ENCODE data around the gene LZTFL1. TPM values are rescaled to one million over a fixed set of nuclear protein-coding genes. Genes with fewer than 3 reads are reported as not detected.

Gene LZTFL1
- total and polyA plus RNA-seq, 8 donors, result 17.0 to 66.8 (median 50.8) TPM

GRCh38 chr3:45774581-45775521 is 67.1 kb downstream of the LZTFL1 start:
- ATAC-seq (no peak), DNase-seq (no peak)
- no peak for TF ChIP-seq CTCF (IDR thresholded peaks at IDR 0.05)
- no peaks in the 10 kb centered on the region for H3K27me3 ChIP-seq
- no peaks in the 10 kb centered on the region for H3K36me3 ChIP-seq
- no peak overlapping the region for H3K27ac ChIP-seq
- intact Hi-C loops (cut with DNase I), result no loop called here
- no peaks in the 10 kb centered on the region for H3K9me3 ChIP-seq
- no peak overlapping the region for H3K4me3 ChIP-seq
- no peaks in the 10 kb centered on the region for H3K4me1 ChIP-seq

GRCh38 chr3:45773714-45774449 is 68.0 kb downstream of the LZTFL1 start:
- H3K9me3 ChIP-seq, result no peaks in the 10 kb centered on the region
- H3K27me3 ChIP-seq, result no peaks in the 10 kb centered on the region

More at GRCh38 chr3:45773714-45774449, 68.0 kb downstream of the LZTFL1 start:
- intact Hi-C loops (cut with DNase I), result no loop called here
- Histone ChIP-seq H3K27ac (no peak overlapping the region), H3K36me3 (no peaks in the 10 kb centered on the region), H3K4me1 (no peaks in the 10 kb centered on the region), H3K4me3 (no peak overlapping the region)
- DNase-seq (no peak), ATAC-seq (no peak)
- TF ChIP-seq CTCF (IDR thresholded peaks at IDR 0.05), result no peak

Other genes with a start within 250 kb of the LZTFL1 start
- 100 to 1,000 TPM in 1 of 2 donors, 10 to 100 TPM in 1; 68.0 to 104 TPM for gene LIMD1, start 247.4 kb downstream of the LZTFL1 start, total RNA-seq
- 100 to 1,000 TPM in 3 of 6 donors, 10 to 100 TPM in 3; 77.7 to 131 (median 95.5) TPM for gene LIMD1, start 247.4 kb downstream of the LZTFL1 start, polyA plus RNA-seq (ENCODE audit: insufficient read length in 6 of 6)
- gene SACM1L, start 152.7 kb downstream of the LZTFL1 start, total RNA-seq, result 10 to 100 TPM; 58.2 to 69.8 TPM
- gene SACM1L, start 152.7 kb downstream of the LZTFL1 start, polyA plus RNA-seq (ENCODE audit: insufficient read length in 6 of 6), result 100 to 1,000 TPM in 1 of 6 donors, 10 to 100 TPM in 5; 73.7 to 100 (median 85.6) TPM
- 10 to 100 TPM in 1 of 2 donors, 1 to 10 TPM in 1; 6.1 to 17.0 TPM for gene SLC6A20, start 45.6 kb downstream of the LZTFL1 start, total RNA-seq
- gene SLC6A20, start 45.6 kb downstream of the LZTFL1 start, polyA plus RNA-seq (ENCODE audit: insufficient read length in 6 of 6), result 1 to 10 TPM in 5 of 6 donors, under 1 TPM in 1; 0.61 to 2.4 (median 1.6) TPM
- under 1 TPM in 1 of 2 donors, not detected in 1; 0.12 TPM for gene CCR9, start 44.4 kb upstream of the LZTFL1 start, total RNA-seq
- under 1 TPM in 3 of 6 donors, not detected in 3; 0.11 to 0.32 (median 0.28) TPM for gene CCR9, start 44.4 kb upstream of the LZTFL1 start, polyA plus RNA-seq (ENCODE audit: insufficient read length in 6 of 6)
- gene CXCR6, start 101.3 kb upstream of the LZTFL1 start, total RNA-seq, result 1 to 10 TPM in 1 of 2 donors, under 1 TPM in 1; 0.96 to 4.1 TPM
- 1 to 10 TPM in 4 of 6 donors, under 1 TPM in 2; 0.61 to 1.6 (median 1.2) TPM for gene CXCR6, start 101.3 kb upstream of the LZTFL1 start, polyA plus RNA-seq (ENCODE audit: insufficient read length in 6 of 6)
- 10 to 100 TPM; 33.6 to 42.7 TPM for gene FYCO1, start 153.7 kb upstream of the LZTFL1 start, total RNA-seq
- gene FYCO1, start 153.7 kb upstream of the LZTFL1 start, polyA plus RNA-seq (ENCODE audit: insufficient read length in 6 of 6), result 10 to 100 TPM; 19.0 to 21.0 (median 20.2) TPM
- 1 to 10 TPM in 1 of 2 donors, under 1 TPM in 1; 0.44 to 2.0 TPM for gene XCR1, start 185.4 kb upstream of the LZTFL1 start, total RNA-seq
- 1 to 10 TPM in 2 of 6 donors, under 1 TPM in 4; 0.07 to 1.1 (median 0.66) TPM for gene XCR1, start 185.4 kb upstream of the LZTFL1 start, polyA plus RNA-seq (ENCODE audit: insufficient read length in 6 of 6)

Measured in left lung (tissue), 10 donors.